Measurements from ENCODE around the gene SLC66A2. TPM values are rescaled to one million over a fixed set of nuclear protein-coding genes. Genes with fewer than 3 reads are reported as not detected.
"Not testable (repeated sequence)": the region's sequence is repeated elsewhere in the genome, so short reads cannot be mapped to it uniquely, and the experiment has no call there.

The SLC66A2 gene
- total RNA-seq, 1 donor from 2014 or later, result 22.7 TPM

GRCh38 chr18:79877163-79878091, 74.0 kb downstream of the SLC66A2 start:
- no peak for DNase-seq

GRCh38 chr18:79876497-79876896, 75.0 kb downstream of the SLC66A2 start:
- no peak for DNase-seq

- DNase-seq, result no peak
Measured at GRCh38 chr18:79875931-79876461, 75.5 kb downstream of the SLC66A2 start.

- DNase-seq, result no peak
Measured at GRCh38 chr18:79875531-79875919, 75.9 kb downstream of the SLC66A2 start.

- no peak for DNase-seq
Measured at GRCh38 chr18:79874553-79875530, 76.6 kb downstream of the SLC66A2 start.

GRCh38 chr18:79873449-79874110, 77.9 kb downstream of the SLC66A2 start:
- no peak for DNase-seq

GRCh38 chr18:79872527-79873444, 78.7 kb downstream of the SLC66A2 start:
- DNase-seq, result no peak

GRCh38 chr18:79871481-79872091, 79.9 kb downstream of the SLC66A2 start:
- no peak for DNase-seq

GRCh38 chr18:79871026-79871390, 80.4 kb downstream of the SLC66A2 start:
- no peak for DNase-seq

- no peak for DNase-seq
Measured at GRCh38 chr18:79870301-79871025, 81.0 kb downstream of the SLC66A2 start.

GRCh38 chr18:79869591-79870300, 81.7 kb downstream of the SLC66A2 start:
- DNase-seq, result no peak

- DNase-seq, result no peak
Measured at GRCh38 chr18:79868811-79869541, 82.5 kb downstream of the SLC66A2 start.

- DNase-seq, result no peak
Measured at GRCh38 chr18:79868168-79868784, 83.2 kb downstream of the SLC66A2 start.

GRCh38 chr18:79867666-79868065, 83.8 kb downstream of the SLC66A2 start:
- no peak for DNase-seq

GRCh38 chr18:79866889-79867574, 84.4 kb downstream of the SLC66A2 start:
- no peak for DNase-seq

- DNase-seq, result not testable (repeated sequence)
Measured at GRCh38 chr18:79865951-79866350, 85.5 kb downstream of the SLC66A2 start.

GRCh38 chr18:79864955-79865354, 86.5 kb downstream of the SLC66A2 start:
- not testable (repeated sequence) for DNase-seq

Measured in skin of body (tissue), 2 donors.